Naive thymus-derived CD4-positive, alpha-beta T cell (primary cell): ENCODE data around the gene IER2. TPM values are rescaled to one million over a fixed set of nuclear protein-coding genes. Genes with fewer than 3 reads are reported as not detected.

Experiments
- polyA plus RNA-seq, 2 donors: library from polyadenylated mRNA; unstranded; fragments of 300-500 nt; fragmentation: Illumina TruSeq; gene quantifications; one replicate each; pipeline ENCODE4 v1.2.3, GENCODE V29; 2021
- total RNA-seq, 6 experiments: library from RNA in 5 of 6; stranded (reverse) in 5 of 6; gene quantifications; 1 replicate in 5 of 6; 2 replicates in 1 of 6; pipeline ENCODE4 v1.2.3 and lab custom pipeline; 2021 to 2026

The IER2 gene
- total and polyA plus RNA-seq, 7 experiments from 2014 or later, result 121 to 558 (median 149) TPM

Other genes with a start within 250 kb of the IER2 start
- 1 to 10 TPM in 3 of 5 experiments, under 1 TPM in 1, not detected in 1; 0.78 to 3.3 (median 2.3) TPM for gene SYCE2, start 231.1 kb upstream of the IER2 start, total RNA-seq
- 1 to 10 TPM in 1 of 2 donors, not detected in 1; 1.4 TPM for gene SYCE2, start 231.1 kb upstream of the IER2 start, polyA plus RNA-seq
- 100 to 1,000 TPM in 1 of 5 experiments, 10 to 100 TPM in 4; 25.9 to 109 (median 52.6) TPM for gene FARSA, start 216.7 kb upstream of the IER2 start, total RNA-seq
- gene FARSA, start 216.7 kb upstream of the IER2 start, polyA plus RNA-seq, result 10 to 100 TPM; 58.0 to 88.3 TPM
- 1,000 to 10,000 TPM in 1 of 5 experiments, 100 to 1,000 TPM in 4; 449 to 1,130 (median 502) TPM for gene CALR, start 211.8 kb upstream of the IER2 start, total RNA-seq
- gene CALR, start 211.8 kb upstream of the IER2 start, polyA plus RNA-seq, result 100 to 1,000 TPM; 142 to 155 TPM
- 100 to 1,000 TPM in 2 of 5 experiments, 10 to 100 TPM in 3; 75.0 to 111 (median 96.4) TPM for gene RAD23A, start 204.5 kb upstream of the IER2 start, total RNA-seq
- gene RAD23A, start 204.5 kb upstream of the IER2 start, polyA plus RNA-seq, result 10 to 100 TPM; 85.5 to 87.2 TPM
- gene GADD45GIP1, start 193.2 kb upstream of the IER2 start, total RNA-seq, result 10 to 100 TPM in 4 of 5 experiments, 1 to 10 TPM in 1; 8.5 to 17.0 (median 13.8) TPM
- 10 to 100 TPM; 58.1 to 60.3 TPM for gene GADD45GIP1, start 193.2 kb upstream of the IER2 start, polyA plus RNA-seq
- gene DAND5, start 180.8 kb upstream of the IER2 start, total RNA-seq, result not detected
- not detected for gene DAND5, start 180.8 kb upstream of the IER2 start, polyA plus RNA-seq
- 1 to 10 TPM; 2.4 to 7.7 (median 6.3) TPM for gene NFIX, start 154.9 kb upstream of the IER2 start, total RNA-seq
- under 1 TPM; 0.41 to 0.77 TPM for gene NFIX, start 154.9 kb upstream of the IER2 start, polyA plus RNA-seq
- gene LYL1, start 47.6 kb upstream of the IER2 start, total RNA-seq, result 10 to 100 TPM in 1 of 5 experiments, 1 to 10 TPM in 4; 4.6 to 22.6 (median 7.8) TPM
- 1 to 10 TPM; 2.4 to 2.9 TPM for gene LYL1, start 47.6 kb upstream of the IER2 start, polyA plus RNA-seq
- gene TRMT1, start 33.7 kb upstream of the IER2 start, total RNA-seq, result 10 to 100 TPM; 64.2 to 96.4 (median 87.8) TPM
- gene TRMT1, start 33.7 kb upstream of the IER2 start, polyA plus RNA-seq, result 10 to 100 TPM; 22.6 to 36.3 TPM
- 10 to 100 TPM; 18.0 to 72.7 (median 22.4) TPM for gene NACC1, start 32.1 kb upstream of the IER2 start, total RNA-seq
- 1 to 10 TPM; 1.7 to 2.0 TPM for gene NACC1, start 32.1 kb upstream of the IER2 start, polyA plus RNA-seq
- 10 to 100 TPM; 42.6 to 76.2 (median 68.5) TPM for gene STX10, start within 50 bp of the IER2 start, total RNA-seq
- 10 to 100 TPM; 45.9 to 63.7 TPM for gene STX10, start within 50 bp of the IER2 start, polyA plus RNA-seq